Progenitor cell of endocrine pancreas (in vitro differentiated cells): ENCODE results near the gene AKAIN1. TPM values are rescaled to one million over a fixed set of nuclear protein-coding genes. Genes with fewer than 3 reads are reported as not detected.

Source experiments
- DNase-seq: peaks from one replicate; pipeline ENCODE4 v3.0.0; 2021; ENCODE audit warnings: low spot score; ENCODE audit not compliant: unreplicated experiment
- H3K27ac Mint-ChIP-seq: 2 replicates; pipeline ENCODE4 v1.8.0; 2021; ENCODE audit warnings: mild to moderate bottlenecking, moderate library complexity, mixed read lengths
- H3K27me3 Mint-ChIP-seq: 2 replicates; pipeline ENCODE4 v1.8.0; 2021; ENCODE audit warnings: mixed read lengths
- H3K36me3 Mint-ChIP-seq: 2 replicates; pipeline ENCODE4 v1.8.0; 2022; ENCODE audit warnings: mixed read lengths; ENCODE audit not compliant: insufficient read depth
- H3K4me1 Mint-ChIP-seq: 2 replicates; pipeline ENCODE4 v1.8.0; 2021; ENCODE audit warnings: low read depth, mixed read lengths
- H3K4me3 Mint-ChIP-seq: 2 replicates; pipeline ENCODE4 v1.8.0; 2021; ENCODE audit warnings: low read depth, mild to moderate bottlenecking, moderate library complexity, mixed read lengths
- H3K9me3 Mint-ChIP-seq: 2 replicates; pipeline ENCODE4 v1.8.0; 2021; ENCODE audit warnings: low read depth, mixed read lengths
- total RNA-seq: library from RNA; stranded (reverse); gene quantifications from 2 replicates; pipeline ENCODE4 v1.2.1, GENCODE V29; 2021
- TF ChIP-seq, protein P1 (sequence below): fragments of 200-600 bp; sonication (generic); IDR thresholded peaks from one replicate; pipeline ENCODE4 v1.5.0; 2021; ENCODE audit warnings: antibody characterized with exemption, mild to moderate bottlenecking; ENCODE audit not compliant: unreplicated experiment

AKAIN1 gene
- total RNA-seq, 1 donor from 2014 or later: not detected

DNA sequence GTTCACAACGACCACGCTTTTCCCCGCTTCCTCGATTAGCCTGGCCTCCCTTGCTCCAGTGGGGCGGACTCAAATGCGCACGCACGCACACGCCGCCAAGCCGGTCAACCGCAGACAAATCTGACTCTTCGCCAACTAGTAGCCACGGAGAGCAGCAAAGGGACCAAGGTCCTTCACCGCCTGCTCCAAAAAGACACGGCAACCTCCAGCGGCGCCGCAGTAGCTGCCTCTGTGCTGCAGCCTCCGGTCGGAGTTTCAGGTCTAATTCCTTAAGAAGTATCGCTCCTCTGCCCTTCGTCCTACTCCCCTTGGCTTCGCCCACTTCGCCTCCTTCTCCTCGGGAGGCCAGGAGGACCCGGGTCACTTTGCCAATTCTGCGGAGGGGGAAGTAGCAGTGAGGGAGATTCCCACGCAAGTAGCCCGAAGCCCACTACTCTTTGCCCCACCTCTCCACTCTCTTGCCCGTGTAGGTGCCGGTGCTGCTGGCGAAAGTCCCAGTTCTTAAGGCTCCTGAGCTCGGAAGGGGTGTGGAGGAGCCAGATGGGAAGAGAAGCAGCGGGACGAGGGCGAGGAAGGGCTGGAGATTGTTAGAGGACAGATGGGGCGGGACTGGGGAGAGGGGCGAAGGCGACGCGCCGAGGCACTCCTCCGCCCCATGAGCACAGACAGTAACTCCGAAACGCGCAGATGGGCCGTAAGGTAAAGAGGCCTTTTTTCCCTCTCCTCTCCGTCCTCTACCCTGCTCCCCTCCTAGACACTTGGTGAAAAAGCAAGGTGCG is 615 bp downstream of the AKAIN1 start:
- no peaks in the 10 kb centered on the region for H3K9me3 Mint-ChIP-seq
- TF ChIP-seq, protein P1, sequence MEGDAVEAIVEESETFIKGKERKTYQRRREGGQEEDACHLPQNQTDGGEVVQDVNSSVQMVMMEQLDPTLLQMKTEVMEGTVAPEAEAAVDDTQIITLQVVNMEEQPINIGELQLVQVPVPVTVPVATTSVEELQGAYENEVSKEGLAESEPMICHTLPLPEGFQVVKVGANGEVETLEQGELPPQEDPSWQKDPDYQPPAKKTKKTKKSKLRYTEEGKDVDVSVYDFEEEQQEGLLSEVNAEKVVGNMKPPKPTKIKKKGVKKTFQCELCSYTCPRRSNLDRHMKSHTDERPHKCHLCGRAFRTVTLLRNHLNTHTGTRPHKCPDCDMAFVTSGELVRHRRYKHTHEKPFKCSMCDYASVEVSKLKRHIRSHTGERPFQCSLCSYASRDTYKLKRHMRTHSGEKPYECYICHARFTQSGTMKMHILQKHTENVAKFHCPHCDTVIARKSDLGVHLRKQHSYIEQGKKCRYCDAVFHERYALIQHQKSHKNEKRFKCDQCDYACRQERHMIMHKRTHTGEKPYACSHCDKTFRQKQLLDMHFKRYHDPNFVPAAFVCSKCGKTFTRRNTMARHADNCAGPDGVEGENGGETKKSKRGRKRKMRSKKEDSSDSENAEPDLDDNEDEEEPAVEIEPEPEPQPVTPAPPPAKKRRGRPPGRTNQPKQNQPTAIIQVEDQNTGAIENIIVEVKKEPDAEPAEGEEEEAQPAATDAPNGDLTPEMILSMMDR: no peak
- H3K27ac Mint-ChIP-seq: no peak overlapping the region
- peak overlapping the region; percentile 59 for H3K4me3 Mint-ChIP-seq
- H3K4me1 Mint-ChIP-seq: peaks cover 1% of the 10 kb centered on the region
- H3K27me3 Mint-ChIP-seq: peaks cover 76% of the 10 kb centered on the region
- DNase-seq: no peak
- H3K36me3 Mint-ChIP-seq: no peaks in the 10 kb centered on the region

DNA sequence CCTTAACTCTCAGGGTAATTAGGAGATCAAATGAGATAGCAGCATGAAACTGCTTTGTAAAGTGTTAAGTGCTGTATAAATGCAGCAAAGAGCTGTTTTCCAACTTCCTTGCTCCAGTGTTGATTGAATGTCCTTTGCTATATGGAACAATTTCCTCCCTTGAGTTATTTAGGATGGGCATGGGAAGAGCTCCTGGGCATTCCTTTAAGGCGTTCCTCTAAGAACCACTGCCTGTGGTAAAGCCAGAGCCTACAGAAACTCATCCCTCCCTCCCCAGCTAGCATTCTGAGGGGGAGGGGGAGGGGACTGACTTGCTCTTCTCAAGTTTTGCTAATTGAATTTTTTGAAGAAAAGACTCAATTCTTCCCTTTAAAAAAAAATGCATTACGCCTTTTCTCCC is 1.4 kb downstream of the AKAIN1 start:
- Mint-ChIP-seq H3K4me1 (peaks cover 1% of the 10 kb centered on the region), H3K4me3 (no peak overlapping the region), H3K9me3 (no peaks in the 10 kb centered on the region), H3K36me3 (no peaks in the 10 kb centered on the region), H3K27ac (no peak overlapping the region), H3K27me3 (peaks cover 76% of the 10 kb centered on the region)
- TF ChIP-seq, protein P1: no peak
- no peak for DNase-seq

GRCh38 chr18:5180254-5180653 is 16.8 kb downstream of the AKAIN1 start:
- H3K27ac Mint-ChIP-seq: no peak overlapping the region
- H3K4me1 Mint-ChIP-seq: peaks cover 14% of the 10 kb centered on the region
- H3K4me3 Mint-ChIP-seq: no peak overlapping the region
- peaks cover 19% of the 10 kb centered on the region for H3K27me3 Mint-ChIP-seq
- TF ChIP-seq, protein P1: no peak
- no peak for DNase-seq
- no peaks in the 10 kb centered on the region for H3K36me3 Mint-ChIP-seq
- no peaks in the 10 kb centered on the region for H3K9me3 Mint-ChIP-seq

- no peak overlapping the region for H3K27ac Mint-ChIP-seq
- no peak for DNase-seq
- peaks cover 14% of the 10 kb centered on the region for H3K4me1 Mint-ChIP-seq
- TF ChIP-seq, protein P1: no peak
- H3K4me3 Mint-ChIP-seq: no peak overlapping the region
- H3K36me3 Mint-ChIP-seq: no peaks in the 10 kb centered on the region
- peaks cover 7% of the 10 kb centered on the region for H3K27me3 Mint-ChIP-seq
- no peaks in the 10 kb centered on the region for H3K9me3 Mint-ChIP-seq
These were observed 18.5 kb downstream of the AKAIN1 start for GRCh38 chr18:5178519-5178918.

GRCh38 chr18:5175378-5175777 is 21.7 kb downstream of the AKAIN1 start:
- Mint-ChIP-seq H3K4me1 (peaks cover 12% of the 10 kb centered on the region), H3K9me3 (peaks cover 2% of the 10 kb centered on the region), H3K4me3 (no peak overlapping the region), H3K27ac (no peak overlapping the region), H3K27me3 (no peaks in the 10 kb centered on the region), H3K36me3 (no peaks in the 10 kb centered on the region)
- TF ChIP-seq, protein P1: no peak
- DNase-seq: no peak
